Activated B cell treated with CpG ODN at 0.5 μM for 24 hours (primary cell): ENCODE results near the gene GBGT1. TPM values are rescaled to one million over a fixed set of nuclear protein-coding genes. Genes with fewer than 3 reads are reported as not detected.

Experiments used
- ATAC-seq: fragments of 200-7000 bp; cut with Tn5 transposase; one replicate; pipeline ENCODE4 v1.10.0; 2021; ENCODE audit warnings: low read depth, mild to moderate bottlenecking, moderate library complexity
- CTCF ChIA-PET: fragments of 350-600 bp; sonication (Branson Sonifier 250); formaldehyde crosslinking; loops from one replicate; lab custom pipeline; 2021; ENCODE audit warnings: antibody characterized with exemption; lab: Charles Lee
- POLR2A ChIA-PET: fragments of 350-600 bp; sonication (Branson Sonifier 250); formaldehyde crosslinking; loops from one replicate; lab custom pipeline; 2021; ENCODE audit warnings: antibody characterized with exemption; lab: Charles Lee
- DNase-seq: peaks from one replicate; pipeline ENCODE4 v3.0.0; 2022
- H3K27ac Mint-ChIP-seq: one replicate; pipeline ENCODE4 v1.8.0; 2020; ENCODE audit warnings: mixed read lengths
- H3K27me3 Mint-ChIP-seq: one replicate; pipeline ENCODE4 v1.8.0; 2021; ENCODE audit warnings: mixed read lengths
- H3K36me3 Mint-ChIP-seq: one replicate; pipeline ENCODE4 v1.8.0; 2021; ENCODE audit warnings: low read depth, mixed read lengths
- H3K4me1 Mint-ChIP-seq: one replicate; pipeline ENCODE4 v1.8.0; 2021; ENCODE audit warnings: mixed read lengths
- H3K4me3 Mint-ChIP-seq: one replicate; pipeline ENCODE4 v1.8.0; 2020; ENCODE audit warnings: mild to moderate bottlenecking, mixed read lengths
- H3K9me3 Mint-ChIP-seq: one replicate; pipeline ENCODE4 v1.8.0; 2020; ENCODE audit warnings: mixed read lengths
- intact Hi-C: fragments of 100-400 bp; cut with micrococcal nuclease; formaldehyde crosslinking; loops from one replicate; pipeline ENCODE4 v1.15.1; 2024
- total RNA-seq: library from RNA; stranded (reverse); gene quantifications from 2 replicates; pipeline ENCODE4 v1.2.3, GENCODE V29; 2022
- TF ChIP-seq, protein P1 (sequence below): fragments of 200-600 bp; IDR thresholded peaks from one replicate; pipeline ENCODE4 v1.8.0; 2022; ENCODE audit warnings: antibody characterized with exemption, mild to moderate bottlenecking

GBGT1 gene
- total RNA-seq, 1 donor from 2014 or later = 49.5 TPM

DNA sequence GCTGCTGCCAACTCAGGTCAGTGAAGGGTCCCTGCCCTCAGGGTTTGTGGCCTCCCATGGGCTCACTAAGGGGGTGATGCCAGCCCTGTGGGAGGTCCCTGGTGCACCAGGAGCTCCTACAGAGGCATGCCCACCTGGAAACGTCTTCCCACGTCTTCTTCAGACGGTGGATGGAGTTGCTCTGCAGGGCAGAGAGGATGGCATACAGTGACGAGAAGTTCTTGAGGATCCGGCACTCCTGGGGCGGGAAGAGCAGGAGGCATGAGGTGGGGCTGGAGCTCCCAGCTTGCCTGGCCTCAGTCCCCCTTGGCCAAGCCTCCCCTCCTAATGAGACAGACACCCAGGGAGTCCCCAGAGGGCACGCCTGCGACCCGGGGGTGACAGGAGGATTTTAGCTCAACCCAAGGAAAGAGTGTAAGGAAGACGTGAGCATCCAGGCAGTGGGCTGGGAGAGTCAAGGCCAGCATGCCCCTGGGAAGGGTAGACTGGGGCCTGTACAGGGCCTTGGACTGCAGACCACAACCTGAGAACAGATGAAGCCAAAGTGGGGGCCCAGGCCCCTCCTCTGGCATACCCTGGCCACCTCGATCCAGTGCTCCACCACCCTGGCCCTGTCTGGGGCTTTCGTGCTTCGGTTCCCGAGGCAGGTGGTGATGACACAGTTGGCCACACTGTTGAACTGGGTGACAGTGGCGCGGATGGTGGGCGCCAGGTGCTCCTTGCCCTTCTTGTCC, 57.0 kb downstream of the GBGT1 start:
- TF ChIP-seq, protein P1, sequence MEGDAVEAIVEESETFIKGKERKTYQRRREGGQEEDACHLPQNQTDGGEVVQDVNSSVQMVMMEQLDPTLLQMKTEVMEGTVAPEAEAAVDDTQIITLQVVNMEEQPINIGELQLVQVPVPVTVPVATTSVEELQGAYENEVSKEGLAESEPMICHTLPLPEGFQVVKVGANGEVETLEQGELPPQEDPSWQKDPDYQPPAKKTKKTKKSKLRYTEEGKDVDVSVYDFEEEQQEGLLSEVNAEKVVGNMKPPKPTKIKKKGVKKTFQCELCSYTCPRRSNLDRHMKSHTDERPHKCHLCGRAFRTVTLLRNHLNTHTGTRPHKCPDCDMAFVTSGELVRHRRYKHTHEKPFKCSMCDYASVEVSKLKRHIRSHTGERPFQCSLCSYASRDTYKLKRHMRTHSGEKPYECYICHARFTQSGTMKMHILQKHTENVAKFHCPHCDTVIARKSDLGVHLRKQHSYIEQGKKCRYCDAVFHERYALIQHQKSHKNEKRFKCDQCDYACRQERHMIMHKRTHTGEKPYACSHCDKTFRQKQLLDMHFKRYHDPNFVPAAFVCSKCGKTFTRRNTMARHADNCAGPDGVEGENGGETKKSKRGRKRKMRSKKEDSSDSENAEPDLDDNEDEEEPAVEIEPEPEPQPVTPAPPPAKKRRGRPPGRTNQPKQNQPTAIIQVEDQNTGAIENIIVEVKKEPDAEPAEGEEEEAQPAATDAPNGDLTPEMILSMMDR = no peak
- ChIA-PET CTCF (interaction anchor here (22.0 kb wide), 1 partner anchor 39 kb away, joined by 369 read pairs; no protein-coding TSS in a partner anchor), POLR2A (interaction anchor here (0.8 to 1.2 kb wide), 2 partner anchors 8 to 37 kb away, joined by 3 to 4 read pairs; no protein-coding TSS in a partner anchor)
- no peaks in the 10 kb centered on the region for H3K27me3 Mint-ChIP-seq
- DNase-seq (no peak), ATAC-seq (no peak)
- peaks cover 2% of the 10 kb centered on the region for H3K4me1 Mint-ChIP-seq
- intact Hi-C loops = no loop called here
- H3K36me3 Mint-ChIP-seq = peaks cover 57% of the 10 kb centered on the region
- no peak overlapping the region for H3K27ac Mint-ChIP-seq
- no peak overlapping the region for H3K4me3 Mint-ChIP-seq
- no peaks in the 10 kb centered on the region for H3K9me3 Mint-ChIP-seq

DNA sequence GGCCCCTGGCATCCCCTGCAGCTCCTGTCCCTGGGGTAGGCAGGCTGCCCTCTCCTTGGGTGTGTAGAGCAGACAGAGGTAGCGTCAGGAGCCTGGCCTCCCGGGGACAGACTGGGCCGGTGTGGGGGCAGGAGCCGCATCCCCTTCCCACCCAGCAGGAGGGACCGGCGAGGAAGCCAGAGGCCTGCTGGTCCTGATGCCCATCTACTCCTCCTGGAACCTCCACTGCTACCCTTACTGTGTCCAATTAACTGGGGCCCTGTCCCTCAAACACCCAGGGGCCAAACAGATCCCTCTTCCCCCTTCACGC, 58.3 kb downstream of the GBGT1 start:
- intact Hi-C loops = no loop called here
- ATAC-seq = no peak
- peaks cover 68% of the 10 kb centered on the region for H3K36me3 Mint-ChIP-seq

DNA sequence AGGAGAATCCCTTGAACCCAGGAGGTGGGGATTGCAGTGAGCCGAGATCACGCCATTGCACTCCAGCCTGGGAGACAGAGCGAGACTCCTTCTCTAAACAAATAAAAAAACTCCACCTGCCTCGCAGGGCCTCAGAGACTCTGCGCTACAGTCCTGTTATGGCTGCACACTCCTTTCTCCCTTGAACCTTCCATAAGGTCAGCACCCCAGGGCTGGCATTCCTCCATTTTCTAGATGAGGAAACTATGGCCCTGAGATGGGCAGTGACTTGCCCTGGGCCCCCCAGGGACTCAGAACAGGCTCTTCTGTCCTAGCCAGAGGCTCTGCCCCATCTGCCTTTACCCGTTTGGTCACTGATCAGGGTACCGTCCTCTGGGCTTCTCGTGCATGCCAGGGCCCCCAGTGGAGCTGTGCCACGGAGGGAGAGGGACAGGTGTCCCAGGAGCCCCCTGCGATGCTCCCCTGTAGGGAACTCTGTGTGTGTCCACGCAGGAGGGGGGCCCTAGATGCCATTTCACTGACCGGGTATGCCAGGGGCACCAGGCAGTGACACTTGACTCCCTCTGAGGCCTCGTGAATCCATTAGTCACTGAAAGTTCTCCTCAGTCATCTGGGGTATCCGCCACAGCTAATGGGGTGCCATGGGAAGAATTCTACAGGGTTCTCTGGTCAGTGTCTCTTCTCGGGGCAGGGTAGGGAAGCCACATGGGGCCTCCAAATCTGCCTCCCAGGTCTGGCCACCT, 58.8 kb downstream of the GBGT1 start:
- POLR2A ChIA-PET = interaction anchor here (1.2 kb wide), 1 partner anchor 9 kb away, joined by 3 read pairs; no protein-coding TSS in a partner anchor
- ATAC-seq (no peak), DNase-seq (no peak)
- Mint-ChIP-seq H3K27me3 (no peaks in the 10 kb centered on the region), H3K4me1 (no peaks in the 10 kb centered on the region), H3K36me3 (peaks cover 68% of the 10 kb centered on the region), H3K9me3 (no peaks in the 10 kb centered on the region), H3K27ac (no peak overlapping the region), H3K4me3 (no peak overlapping the region)
- TF ChIP-seq, protein P1 = no peak
- intact Hi-C loops = loop anchor here (5.0 kb wide), 1 partner anchor 382 kb away; no protein-coding TSS in a partner anchor
- CTCF ChIA-PET = interaction anchor here (1.1 to 22.0 kb wide), 2 partner anchors 10 to 41 kb away, joined by 4 to 369 read pairs; no protein-coding TSS in a partner anchor

More for the DNA sequence above, 58.3 kb downstream of the GBGT1 start:
- Mint-ChIP-seq H3K4me1 (no peaks in the 10 kb centered on the region), H3K4me3 (no peak overlapping the region), H3K27me3 (no peaks in the 10 kb centered on the region), H3K9me3 (no peaks in the 10 kb centered on the region), H3K27ac (no peak overlapping the region)
- ChIA-PET POLR2A (interaction anchor here (1.2 kb wide), 1 partner anchor 9 kb away, joined by 3 read pairs; no protein-coding TSS in a partner anchor), CTCF (interaction anchor here (22.0 kb wide), 1 partner anchor 41 kb away, joined by 369 read pairs; no protein-coding TSS in a partner anchor)
- TF ChIP-seq, protein P1 = no peak
- DNase-seq = no peak

DNA sequence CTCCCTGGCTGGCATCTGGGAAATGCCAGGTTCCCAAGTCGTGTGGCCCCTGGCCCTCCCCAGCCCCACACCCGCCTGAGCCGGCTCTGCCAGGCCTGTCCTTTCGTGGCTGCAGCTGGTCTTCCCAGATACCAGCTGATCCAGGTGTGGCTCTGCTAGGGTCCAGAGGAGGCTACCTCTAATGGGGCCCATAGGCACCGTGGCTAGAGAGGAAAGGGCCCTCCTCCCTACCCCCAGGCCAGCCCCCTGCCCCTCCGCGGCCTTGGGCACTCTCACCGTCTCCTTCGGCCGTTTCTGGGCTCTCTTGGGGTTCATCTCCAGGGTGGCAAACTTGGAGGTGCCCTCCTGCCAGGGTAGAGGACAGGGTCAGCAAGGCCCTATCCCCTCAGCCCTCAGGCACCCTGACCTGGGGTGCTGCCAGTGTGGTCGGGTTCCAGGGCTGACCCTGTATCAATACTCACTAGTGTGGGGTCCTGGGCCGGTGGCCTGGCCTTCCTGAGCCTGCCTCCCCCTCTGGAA, 59.7 kb downstream of the GBGT1 start:
- peaks cover 67% of the 10 kb centered on the region for H3K36me3 Mint-ChIP-seq
- no peaks in the 10 kb centered on the region for H3K27me3 Mint-ChIP-seq
- no peak overlapping the region for H3K27ac Mint-ChIP-seq
- intact Hi-C loops = loop anchor here (1.0 to 5.0 kb wide), 3 partner anchors 40 to 383 kb away; no protein-coding TSS in a partner anchor
- H3K4me3 Mint-ChIP-seq = no peak overlapping the region
- ChIA-PET CTCF (interaction anchor here (0.7 to 22.0 kb wide), 4 partner anchors 11 to 382 kb away, joined by 3 to 369 read pairs (median 4); no protein-coding TSS in a partner anchor), POLR2A (interaction anchor here (1.4 kb wide), 1 partner anchor 40 kb away, joined by 6 read pairs; no protein-coding TSS in a partner anchor)
- no peaks in the 10 kb centered on the region for H3K9me3 Mint-ChIP-seq
- TF ChIP-seq, protein P1 = no peak
- no peaks in the 10 kb centered on the region for H3K4me1 Mint-ChIP-seq
- ATAC-seq = no peak
- no peak for DNase-seq
